Endothelial cell of umbilical vein (primary cell): ENCODE measurements around the gene CHIT1. TPM values are rescaled to one million over a fixed set of nuclear protein-coding genes. Genes with fewer than 3 reads are reported as not detected.

Experiments used
- BruUV-seq: library from RNA; stranded (reverse); fragments of 400-500 nt; replicated peaks from 2 replicates; lab custom pipeline; 2021; lab: Mats Ljungman, UMichigan
- CTCF ChIA-PET: fragments of 300-600, 350-600 bp; sonication (Branson Sonifier 250); formaldehyde crosslinking; loops from one replicate; lab custom pipeline; 2021; ENCODE audit warnings: antibody characterized with exemption, inconsistent platforms; lab: Charles Lee
- POLR2A ChIA-PET: fragments of 300-600, 350-600 bp; sonication (Branson Sonifier 250); formaldehyde crosslinking; loops from one replicate; lab custom pipeline; 2021; ENCODE audit warnings: antibody characterized with exemption, inconsistent platforms; lab: Charles Lee
- DNase-seq: peaks from one replicate; pipeline ENCODE4 v3.0.0-alpha.2; 2011; ENCODE audit warnings: low read depth, low spot score
- FAIRE-seq: peaks from 2 replicates; lab custom pipeline; 2011; peaks lifted over from hg19 to GRCh38; lab: Jason Lieb, UNC
- H2AFZ ChIP-seq: 2 replicates; pipeline ENCODE4 v1.6.0; 2012; ENCODE audit warnings: low read depth, low read length, control low read depth, inconsistent platforms
- H3K27ac ChIP-seq: 2 replicates; pipeline ENCODE4 v1.5.1; 2011; ENCODE audit warnings: low read depth, mild to moderate bottlenecking, control low read depth, low read length, moderate library complexity; ENCODE audit not compliant: insufficient read depth
- H3K27me3 ChIP-seq, 2 experiments: 2 replicates each; pipeline versions ENCODE4 v1.6.0 to v1.6.1; 2011; ENCODE audit warnings: low read length in 2 of 2, mixed read lengths in 1 of 2; ENCODE audit not compliant: control insufficient read depth in 2 of 2, insufficient read depth in 2 of 2
- H3K36me3 ChIP-seq, 2 experiments: 2 replicates in 1 of 2; 3 replicates in 1 of 2; pipeline ENCODE4 v1.5.1; 2011; ENCODE audit warnings: low read length in 2 of 2, mild to moderate bottlenecking in 1 of 2, moderate library complexity in 1 of 2; ENCODE audit not compliant: control insufficient read depth in 2 of 2, insufficient read depth in 2 of 2; ENCODE audit errors: extremely low read depth in 1 of 2
- H3K4me1 ChIP-seq: 3 replicates; pipeline ENCODE4 v1.5.1; 2011; ENCODE audit warnings: mild to moderate bottlenecking, low read length; ENCODE audit not compliant: control insufficient read depth, insufficient read depth; ENCODE audit errors: extremely low read depth
- H3K4me2 ChIP-seq: 2 replicates; pipeline ENCODE4 v1.6.1; 2011; ENCODE audit warnings: low read length, control low read depth, mixed read lengths; ENCODE audit not compliant: insufficient read depth
- H3K4me3 ChIP-seq, 3 experiments: fragments of 200-600 bp in 1 of 3; sonication (generic), shearing (Covaris generic) in 1 of 3; replicated peaks in 1 of 3; 2 replicates each; pipeline ENCODE4 v1.5.1; 2011 to 2016; ENCODE audit warnings: control low read depth in 3 of 3, low read length in 3 of 3, mild to moderate bottlenecking in 2 of 3, inconsistent platforms in 1 of 3, low read depth in 1 of 3, moderate library complexity in 1 of 3; ENCODE audit not compliant: insufficient read depth in 1 of 3
- H3K79me2 ChIP-seq: 2 replicates; pipeline ENCODE4 v1.6.0; 2012; ENCODE audit warnings: low read length, inconsistent platforms; ENCODE audit not compliant: control insufficient read depth, insufficient read depth
- H3K9ac ChIP-seq: replicated peaks from 2 replicates; pipeline ENCODE3; 2011; ENCODE audit warnings: low read length, control low read depth; ENCODE audit not compliant: insufficient read depth; ENCODE audit errors: extremely low read depth
- H3K9me1 ChIP-seq: replicated peaks from 3 replicates; pipeline ENCODE4 v1.6.0; 2011; ENCODE audit warnings: mild to moderate bottlenecking, low read length; ENCODE audit not compliant: control insufficient read depth, insufficient read depth; ENCODE audit errors: extremely low read depth
- H3K9me3 ChIP-seq: replicated peaks from 2 replicates; pipeline ENCODE4 v1.5.1; 2012; ENCODE audit warnings: low read length, inconsistent platforms; ENCODE audit not compliant: control insufficient read depth, insufficient read depth
- H4K20me1 ChIP-seq: replicated peaks from 2 replicates; pipeline ENCODE3; 2011; ENCODE audit warnings: mild to moderate bottlenecking, low read length; ENCODE audit not compliant: control insufficient read depth, insufficient read depth; ENCODE audit errors: extremely low read depth
- EZH2 ChIP-seq: IDR thresholded peaks from 2 replicates; pipeline ENCODE4 v1.6.1; 2012; ENCODE audit warnings: borderline replicate concordance, low read depth, mild to moderate bottlenecking, moderate library complexity, low read length, inconsistent platforms; ENCODE audit not compliant: severe bottlenecking
- FOS ChIP-seq: IDR thresholded peaks from 2 replicates; pipeline ENCODE4 v1.6.1; 2011; ENCODE audit warnings: mild to moderate bottlenecking, low read length, moderate library complexity, borderline replicate concordance; ENCODE audit not compliant: insufficient read depth
- GATA2 ChIP-seq: IDR thresholded peaks from 2 replicates; pipeline ENCODE4 v1.7.0; 2011; ENCODE audit warnings: low read depth, mild to moderate bottlenecking, moderate library complexity, mixed read lengths, low read length; ENCODE audit not compliant: insufficient read length, insufficient read depth
- JUN ChIP-seq: IDR thresholded peaks from 2 replicates; pipeline ENCODE4 v1.6.1; 2011; ENCODE audit warnings: borderline replicate concordance, low read depth; ENCODE audit not compliant: insufficient read length, insufficient read depth
- MYC ChIP-seq: IDR thresholded peaks from one replicate; pipeline ENCODE4 v1.6.1; 2011; ENCODE audit warnings: mild to moderate bottlenecking, low read depth, low read length
- POLR2A ChIP-seq: IDR thresholded peaks from 2 replicates; pipeline ENCODE4 v1.6.1; 2012; ENCODE audit warnings: low read depth, mild to moderate bottlenecking, control low read depth, low read length
- POLR2AphosphoS5 ChIP-seq: IDR thresholded peaks from 2 replicates; pipeline ENCODE4 v1.6.1; 2012; ENCODE audit warnings: low read depth, mild to moderate bottlenecking, control low read depth, low read length, moderate library complexity; ENCODE audit not compliant: insufficient read depth
- dilution Hi-C: fragments of 300-500 bp; cut with MboI; formaldehyde crosslinking; loops from one replicate; pipeline ENCODE4 v1.15.0; 2019; ENCODE audit warnings: low sequenced_read_pairs; ENCODE audit not compliant: extremely low pct_ligation_motif_present
- intact Hi-C: fragments of 100-400 bp; cut with micrococcal nuclease; formaldehyde crosslinking; loops from one replicate; pipeline ENCODE4 v1.10.0; 2022
- polyA plus RNA-seq, 4 experiments: library from polyadenylated mRNA; depleted of rRNA in 3 of 4; stranded (reverse) in 3 of 4; unstranded in 1 of 4; fragments of >200 nt; gene quantifications; 2 replicates each; pipeline versions ENCODE4 v1.2.1 to v1.2.3, GENCODE V29; 2011 to 2012; ENCODE audit warnings: missing spikeins in 1 of 4
- total RNA-seq: library from RNA; stranded (reverse); gene quantifications from 2 replicates; pipeline ENCODE4 v1.2.3, GENCODE V29; 2021
- TF ChIP-seq, protein P1 (sequence below), 2 donors: IDR thresholded peaks; 1 replicate in 1 of 2; 2 replicates in 1 of 2; pipeline ENCODE4 v1.5.1; 2011; ENCODE audit warnings: low read length in 2 of 2, mild to moderate bottlenecking in 2 of 2, moderate library complexity in 2 of 2, control low read depth in 1 of 2, inconsistent platforms in 1 of 2, low read depth in 1 of 2; ENCODE audit not compliant: insufficient read depth in 1 of 2; ENCODE audit errors: extremely low read depth in 1 of 2
- TF ChIP-seq, protein P2 (sequence below): IDR thresholded peaks from 2 replicates; pipeline ENCODE4 v1.6.1; 2011; ENCODE audit not compliant: insufficient read depth, insufficient read length

The CHIT1 gene
- total and polyA plus RNA-seq, 2 donors (not counting 3 experiments of a cell fraction or from before 2014, with no cell fraction given), result not detected

DNA sequence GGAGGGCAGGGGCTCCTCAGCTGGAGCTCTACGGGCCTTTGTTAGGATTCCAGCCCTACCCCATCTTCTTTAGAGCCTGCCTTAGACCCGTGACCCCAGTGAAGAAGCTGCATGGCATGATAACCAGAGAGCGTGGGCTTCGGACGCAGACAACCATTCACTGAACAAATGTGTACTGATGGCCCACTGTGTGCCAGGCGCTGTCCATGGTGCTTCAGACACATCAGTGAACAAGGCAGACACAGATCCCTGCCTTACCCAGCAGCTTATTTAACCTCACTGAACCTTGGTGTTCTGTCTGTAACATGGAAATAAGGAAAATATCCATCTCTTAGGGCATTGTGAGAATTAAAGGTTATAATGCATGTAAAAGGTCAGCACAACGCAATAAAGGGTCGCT, 9.5 kb downstream of the CHIT1 start:
- intact Hi-C loops (no loop called here), dilution Hi-C loops (no loop called here)
- BruUV-seq, result no TSS peak
- DNase-seq (no peak), FAIRE-seq (no peak)
- Histone ChIP-seq H3K27me3 (peaks cover 2 to 10% of the 10 kb centered on the region in 2 experiments), H3K4me1 (no peaks in the 10 kb centered on the region), H3K9me3 (no peaks in the 10 kb centered on the region), H3K79me2 (no peaks in the 10 kb centered on the region), H4K20me1 (no peaks in the 10 kb centered on the region), H3K9me1 (no peaks in the 10 kb centered on the region), H3K4me2 (no peak overlapping the region), H3K4me3 (no peak overlapping the region), H2AFZ (no peak overlapping the region), H3K36me3 (no peaks in the 10 kb centered on the region), H3K27ac (no peak overlapping the region), H3K9ac (no peak overlapping the region)
- ChIA-PET CTCF (interaction anchor here (4.5 to 8.2 kb wide), 2 partner anchors 48 to 100 kb away, joined by 39 to 341 read pairs; no protein-coding TSS in a partner anchor), POLR2A (no interaction called here)
- TF ChIP-seq MYC (no peak), JUN (no peak), POLR2A (no peak), EZH2 (no peak), POLR2AphosphoS5 (no peak), GATA2 (no peak), FOS (no peak)
- TF ChIP-seq, protein P1, sequence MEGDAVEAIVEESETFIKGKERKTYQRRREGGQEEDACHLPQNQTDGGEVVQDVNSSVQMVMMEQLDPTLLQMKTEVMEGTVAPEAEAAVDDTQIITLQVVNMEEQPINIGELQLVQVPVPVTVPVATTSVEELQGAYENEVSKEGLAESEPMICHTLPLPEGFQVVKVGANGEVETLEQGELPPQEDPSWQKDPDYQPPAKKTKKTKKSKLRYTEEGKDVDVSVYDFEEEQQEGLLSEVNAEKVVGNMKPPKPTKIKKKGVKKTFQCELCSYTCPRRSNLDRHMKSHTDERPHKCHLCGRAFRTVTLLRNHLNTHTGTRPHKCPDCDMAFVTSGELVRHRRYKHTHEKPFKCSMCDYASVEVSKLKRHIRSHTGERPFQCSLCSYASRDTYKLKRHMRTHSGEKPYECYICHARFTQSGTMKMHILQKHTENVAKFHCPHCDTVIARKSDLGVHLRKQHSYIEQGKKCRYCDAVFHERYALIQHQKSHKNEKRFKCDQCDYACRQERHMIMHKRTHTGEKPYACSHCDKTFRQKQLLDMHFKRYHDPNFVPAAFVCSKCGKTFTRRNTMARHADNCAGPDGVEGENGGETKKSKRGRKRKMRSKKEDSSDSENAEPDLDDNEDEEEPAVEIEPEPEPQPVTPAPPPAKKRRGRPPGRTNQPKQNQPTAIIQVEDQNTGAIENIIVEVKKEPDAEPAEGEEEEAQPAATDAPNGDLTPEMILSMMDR (IDR thresholded peaks at IDR 0.05; ENCODE audit: extremely low read depth in 1 of 2, insufficient read depth in 1 of 2, low read depth in 1 of 2, low read length in 2 of 2), result no peak
- TF ChIP-seq, protein P2, sequence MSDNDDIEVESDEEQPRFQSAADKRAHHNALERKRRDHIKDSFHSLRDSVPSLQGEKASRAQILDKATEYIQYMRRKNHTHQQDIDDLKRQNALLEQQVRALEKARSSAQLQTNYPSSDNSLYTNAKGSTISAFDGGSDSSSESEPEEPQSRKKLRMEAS, result no peak
